ENCODE data around the gene TLK2.
"Not testable (repeated sequence)": the region's sequence is repeated elsewhere in the genome, so short reads cannot be mapped to it uniquely, and the experiment has no call there.

The TLK2 gene

GRCh38 chr17:62477111-62477510, 1.5 kb upstream of the TLK2 start:
- not testable (repeated sequence) for DNase-seq (ENCODE audit: low read depth)
- H3K4me3 ChIP-seq (ENCODE audit: low read length): peak overlapping the region; percentile 63

GRCh38 chr17:62477718-62478408, 762 bp upstream of the TLK2 start:
- peak overlapping the region; percentile 63 for H3K4me3 ChIP-seq (ENCODE audit: low read length)
- not testable (repeated sequence) for DNase-seq (ENCODE audit: low read depth)

- peak; percentile 4 for DNase-seq (ENCODE audit: low read depth)
- peak overlapping the region; percentile 73 for H3K4me3 ChIP-seq (ENCODE audit: low read length)
Observed at GRCh38 chr17:62478880-62479638, 434 bp downstream of the TLK2 start.

- peak; percentile 14 for DNase-seq (ENCODE audit: low read depth)
- H3K4me3 ChIP-seq (ENCODE audit: low read length): peak overlapping the region; percentile 73
Observed at GRCh38 chr17:62479639-62480258, 1.1 kb downstream of the TLK2 start.

- H3K4me3 ChIP-seq (ENCODE audit: low read length); DNase-seq (ENCODE audit: low read depth): not testable (repeated sequence)
Observed at GRCh38 chr17:62482553-62482952, 3.9 kb downstream of the TLK2 start.

- not testable (repeated sequence) for H3K4me3 ChIP-seq (ENCODE audit: low read length); DNase-seq (ENCODE audit: low read depth)
Observed at GRCh38 chr17:62490990-62491389, 12.4 kb downstream of the TLK2 start.

- DNase-seq (ENCODE audit: low read depth); H3K4me3 ChIP-seq (ENCODE audit: low read length): not testable (repeated sequence)
Observed at GRCh38 chr17:62493049-62493655, 14.5 kb downstream of the TLK2 start.

GRCh38 chr17:62494073-62494472, 15.4 kb downstream of the TLK2 start:
- not testable (repeated sequence) for H3K4me3 ChIP-seq (ENCODE audit: low read length); DNase-seq (ENCODE audit: low read depth)

GRCh38 chr17:62496344-62496743, 17.7 kb downstream of the TLK2 start:
- not testable (repeated sequence) for DNase-seq (ENCODE audit: low read depth); H3K4me3 ChIP-seq (ENCODE audit: low read length)

- H3K4me3 ChIP-seq (ENCODE audit: low read length); DNase-seq (ENCODE audit: low read depth): not testable (repeated sequence)
Observed at GRCh38 chr17:62498796-62499195, 20.2 kb downstream of the TLK2 start.

- not testable (repeated sequence) for H3K4me3 ChIP-seq (ENCODE audit: low read length); DNase-seq (ENCODE audit: low read depth)
Observed at GRCh38 chr17:62500463-62500862, 21.8 kb downstream of the TLK2 start.

- not testable (repeated sequence) for H3K4me3 ChIP-seq (ENCODE audit: low read length); DNase-seq (ENCODE audit: low read depth)
Observed at GRCh38 chr17:62504857-62505256, 26.2 kb downstream of the TLK2 start.

GRCh38 chr17:62507191-62507836, 28.7 kb downstream of the TLK2 start:
- DNase-seq (ENCODE audit: low read depth): peak; percentile 2
- H3K4me3 ChIP-seq (ENCODE audit: low read length): not testable (repeated sequence)

GRCh38 chr17:62510247-62510819, 31.7 kb downstream of the TLK2 start:
- H3K4me3 ChIP-seq (ENCODE audit: low read length): not testable (repeated sequence)

GRCh38 chr17:62511014-62511413, 32.4 kb downstream of the TLK2 start:
- DNase-seq (ENCODE audit: low read depth); H3K4me3 ChIP-seq (ENCODE audit: low read length): not testable (repeated sequence)

More at GRCh38 chr17:62510247-62510819, 31.7 kb downstream of the TLK2 start:
- DNase-seq (ENCODE audit: low read depth): not testable (repeated sequence)

- not testable (repeated sequence) for H3K4me3 ChIP-seq (ENCODE audit: low read length); DNase-seq (ENCODE audit: low read depth)
Observed at GRCh38 chr17:62516376-62516775, 37.8 kb downstream of the TLK2 start.

- not testable (repeated sequence) for DNase-seq (ENCODE audit: low read depth); H3K4me3 ChIP-seq (ENCODE audit: low read length)
Observed at GRCh38 chr17:62521295-62521694, 42.7 kb downstream of the TLK2 start.

GRCh38 chr17:62524077-62524476, 45.5 kb downstream of the TLK2 start:
- DNase-seq (ENCODE audit: low read depth); H3K4me3 ChIP-seq (ENCODE audit: low read length): not testable (repeated sequence)

GRCh38 chr17:62525317-62525716, 46.7 kb downstream of the TLK2 start:
- peak; percentile 8 for DNase-seq (ENCODE audit: low read depth)
- H3K4me3 ChIP-seq (ENCODE audit: low read length): not testable (repeated sequence)
